Skeletal muscle satellite cell (primary cell): Measurements from ENCODE around the gene AKAP13.

ENCODE experiments used
- H3K27me3 ChIP-seq: 2 replicates; pipeline ENCODE4 v1.7.0; 2013; ENCODE audit warnings: low read length; ENCODE audit not compliant: control insufficient read depth, insufficient read depth
- H3K36me3 ChIP-seq: 2 replicates; pipeline ENCODE4 v1.7.0; 2013; ENCODE audit warnings: mild to moderate bottlenecking, control low read depth, low read length; ENCODE audit not compliant: insufficient read depth
- H3K4me1 ChIP-seq: 2 replicates; pipeline ENCODE4 v1.7.0; 2013; ENCODE audit warnings: low read length; ENCODE audit not compliant: control insufficient read depth, insufficient read depth
- H3K4me2 ChIP-seq: 2 replicates; pipeline ENCODE4 v1.7.0; 2013; ENCODE audit warnings: mild to moderate bottlenecking, low read length
- H3K4me3 ChIP-seq: 2 replicates; pipeline ENCODE4 v1.7.0; 2013; ENCODE audit warnings: low read length
- H3K9ac ChIP-seq: 2 replicates; pipeline ENCODE4 v1.7.0; 2013; ENCODE audit warnings: mild to moderate bottlenecking, low read depth, low read length, moderate library complexity
- H3K9me3 ChIP-seq: replicated peaks from 2 replicates; pipeline ENCODE4 v1.7.0; 2013; ENCODE audit warnings: mild to moderate bottlenecking, control low read depth, low read length

AKAP13 gene

DNA sequence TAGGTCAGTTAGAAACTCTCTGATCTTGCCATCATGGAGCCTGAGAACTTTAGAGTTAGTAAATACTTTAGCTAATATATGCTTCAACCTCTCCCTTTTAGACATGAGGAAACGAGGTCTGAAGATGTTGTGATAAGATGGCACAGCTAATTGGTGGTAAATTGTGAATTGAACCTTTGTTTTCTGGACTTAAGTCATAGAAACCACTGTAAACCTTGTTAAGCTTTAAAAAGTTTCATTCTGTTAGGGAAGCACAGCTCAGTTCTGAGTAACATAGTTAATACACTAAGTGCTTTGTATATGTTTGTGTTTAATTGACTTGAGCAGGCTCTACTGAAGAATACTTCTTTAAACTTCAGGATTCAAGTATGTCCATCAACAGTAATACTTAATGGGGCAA is 108.6 kb downstream of the AKAP13 start:
- H3K4me2 ChIP-seq, result no peak overlapping the region
- no peak overlapping the region for H3K9ac ChIP-seq
- peaks cover 5% of the 10 kb centered on the region for H3K4me1 ChIP-seq
- H3K9me3 ChIP-seq, result no peaks in the 10 kb centered on the region
- no peaks in the 10 kb centered on the region for H3K27me3 ChIP-seq
- H3K36me3 ChIP-seq, result no peaks in the 10 kb centered on the region
- H3K4me3 ChIP-seq, result no peak overlapping the region

DNA sequence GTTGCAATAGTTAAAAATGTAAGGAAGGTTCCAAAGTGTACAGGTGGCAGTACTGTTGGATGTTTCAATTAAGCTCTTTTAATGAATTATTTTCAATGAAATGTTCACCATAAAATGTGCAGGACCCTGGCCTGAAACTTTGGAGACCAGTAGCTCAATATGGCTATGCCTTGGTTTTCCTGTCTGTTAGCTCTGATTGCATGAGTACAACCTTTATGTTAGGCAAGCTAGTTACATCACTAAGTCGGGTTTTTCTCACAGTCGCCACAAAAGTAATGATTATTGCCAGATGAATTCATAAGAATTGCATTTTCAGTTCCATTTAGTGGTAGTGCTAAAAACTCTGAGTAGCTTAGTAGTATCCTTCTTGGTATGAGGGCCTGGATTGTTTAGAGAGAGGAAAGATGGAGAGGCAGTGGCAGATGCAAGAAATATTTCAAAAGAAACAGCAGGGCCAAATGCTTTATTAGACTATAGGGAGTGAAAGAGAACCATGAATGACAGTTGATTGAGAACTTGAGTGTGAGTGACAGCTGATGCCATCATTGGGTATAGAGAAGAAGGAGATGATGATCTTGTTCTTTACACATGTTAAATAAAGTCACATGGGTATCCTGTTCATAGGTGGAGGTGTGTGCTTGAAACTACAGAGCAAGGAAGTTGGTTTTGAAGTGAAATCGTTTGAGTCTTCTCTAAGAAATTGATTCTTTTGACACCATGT is 109.5 kb downstream of the AKAP13 start:
- peaks cover 14% of the 10 kb centered on the region for H3K4me1 ChIP-seq
- H3K36me3 ChIP-seq, result no peaks in the 10 kb centered on the region
- no peaks in the 10 kb centered on the region for H3K27me3 ChIP-seq
- H3K4me3 ChIP-seq, result no peak overlapping the region
- no peaks in the 10 kb centered on the region for H3K9me3 ChIP-seq
- no peak overlapping the region for H3K4me2 ChIP-seq
- no peak overlapping the region for H3K9ac ChIP-seq

DNA sequence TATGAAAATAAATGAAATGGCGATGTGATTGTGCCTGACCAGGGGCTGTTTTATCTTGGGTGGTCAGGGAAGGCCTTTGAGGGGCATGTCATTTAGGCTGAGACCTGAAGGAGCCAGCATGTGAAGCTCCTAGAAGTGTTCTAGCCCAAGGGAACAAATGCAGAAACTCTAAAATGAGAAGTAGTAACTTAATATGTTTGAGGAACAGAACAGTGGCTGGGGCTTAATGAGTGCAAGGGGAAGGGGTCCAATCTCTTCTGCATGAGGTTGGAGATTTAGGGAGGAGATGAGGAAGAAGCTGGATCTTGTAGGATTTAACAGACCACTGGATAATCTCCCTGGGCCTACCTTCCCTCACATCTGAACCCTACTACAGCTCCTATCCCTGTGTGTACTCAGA is 110.5 kb downstream of the AKAP13 start:
- no peak overlapping the region for H3K4me2 ChIP-seq
- no peaks in the 10 kb centered on the region for H3K9me3 ChIP-seq
- H3K36me3 ChIP-seq, result no peaks in the 10 kb centered on the region
- H3K4me1 ChIP-seq, result peaks cover 14% of the 10 kb centered on the region
- no peak overlapping the region for H3K4me3 ChIP-seq
- H3K9ac ChIP-seq, result no peak overlapping the region
- H3K27me3 ChIP-seq, result no peaks in the 10 kb centered on the region

DNA sequence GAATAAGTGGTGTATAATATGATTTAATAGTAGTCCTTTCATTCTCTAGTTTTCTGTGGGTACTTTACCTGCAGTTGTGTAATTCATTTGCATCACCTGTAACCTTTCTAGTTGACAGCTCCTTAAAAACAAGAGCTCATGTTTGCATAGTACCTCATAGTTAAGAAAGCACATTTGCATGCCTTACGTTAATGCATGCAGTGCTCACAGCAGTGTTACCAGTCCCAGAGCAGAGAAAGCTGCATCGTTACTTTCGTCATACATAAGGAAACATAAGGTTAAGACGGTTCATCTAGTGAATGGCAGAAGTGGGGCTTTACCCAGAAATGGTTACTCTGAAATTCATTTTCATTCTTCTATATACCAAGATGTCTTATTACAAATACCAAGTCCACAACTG is 111.3 kb downstream of the AKAP13 start:
- no peak overlapping the region for H3K4me2 ChIP-seq
- peaks cover 14% of the 10 kb centered on the region for H3K4me1 ChIP-seq
- no peaks in the 10 kb centered on the region for H3K27me3 ChIP-seq
- H3K4me3 ChIP-seq, result no peak overlapping the region
- no peaks in the 10 kb centered on the region for H3K9me3 ChIP-seq
- no peaks in the 10 kb centered on the region for H3K36me3 ChIP-seq
- H3K9ac ChIP-seq, result no peak overlapping the region

DNA sequence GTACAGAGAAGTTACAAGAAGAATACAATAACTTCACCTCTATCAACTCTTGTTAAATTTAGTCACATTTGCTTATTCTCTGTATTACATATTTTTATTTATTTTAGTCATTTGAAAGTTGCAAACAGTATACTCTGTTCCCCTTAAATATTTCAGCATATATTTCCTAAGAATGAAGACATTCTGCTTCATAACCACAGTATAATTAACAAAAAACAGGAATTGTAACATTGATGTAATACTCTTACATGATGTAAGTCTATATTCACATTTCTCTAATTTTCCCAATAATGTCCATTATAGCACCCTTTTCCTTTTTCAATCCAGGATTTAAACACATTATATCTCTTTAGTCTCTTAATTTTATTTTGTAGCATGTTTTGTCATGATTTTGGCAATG is 112.0 kb downstream of the AKAP13 start:
- no peaks in the 10 kb centered on the region for H3K27me3 ChIP-seq
- no peak overlapping the region for H3K9ac ChIP-seq
- no peak overlapping the region for H3K4me2 ChIP-seq

DNA sequence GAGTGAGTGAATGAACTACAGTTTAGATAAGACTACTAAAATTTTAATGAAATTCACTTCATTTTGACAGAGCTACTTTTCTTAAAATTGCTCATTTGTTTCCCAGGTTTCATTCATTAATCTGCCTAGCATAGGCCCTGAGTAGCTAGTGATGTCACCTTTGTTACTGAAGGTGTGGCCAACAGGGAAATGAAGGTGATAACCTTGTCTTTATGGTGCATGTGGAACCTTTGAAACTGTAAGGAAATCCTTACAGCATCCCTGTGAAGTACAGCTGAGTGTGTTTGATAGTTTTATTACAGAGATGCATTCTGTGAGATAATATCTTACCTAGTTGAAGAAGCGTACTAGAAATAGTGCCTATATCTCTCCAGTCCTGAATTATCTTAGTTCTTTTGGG is 112.9 kb downstream of the AKAP13 start:
- H3K9me3 ChIP-seq, result no peaks in the 10 kb centered on the region
- no peak overlapping the region for H3K4me2 ChIP-seq
- H3K4me1 ChIP-seq, result peaks cover 14% of the 10 kb centered on the region
- no peaks in the 10 kb centered on the region for H3K36me3 ChIP-seq
- H3K4me3 ChIP-seq, result no peak overlapping the region
- no peak overlapping the region for H3K9ac ChIP-seq
- H3K27me3 ChIP-seq, result no peaks in the 10 kb centered on the region

More for the DNA sequence above, 112.0 kb downstream of the AKAP13 start:
- Histone ChIP-seq H3K4me1 (peaks cover 14% of the 10 kb centered on the region), H3K4me3 (no peak overlapping the region), H3K9me3 (no peaks in the 10 kb centered on the region), H3K36me3 (no peaks in the 10 kb centered on the region)

DNA sequence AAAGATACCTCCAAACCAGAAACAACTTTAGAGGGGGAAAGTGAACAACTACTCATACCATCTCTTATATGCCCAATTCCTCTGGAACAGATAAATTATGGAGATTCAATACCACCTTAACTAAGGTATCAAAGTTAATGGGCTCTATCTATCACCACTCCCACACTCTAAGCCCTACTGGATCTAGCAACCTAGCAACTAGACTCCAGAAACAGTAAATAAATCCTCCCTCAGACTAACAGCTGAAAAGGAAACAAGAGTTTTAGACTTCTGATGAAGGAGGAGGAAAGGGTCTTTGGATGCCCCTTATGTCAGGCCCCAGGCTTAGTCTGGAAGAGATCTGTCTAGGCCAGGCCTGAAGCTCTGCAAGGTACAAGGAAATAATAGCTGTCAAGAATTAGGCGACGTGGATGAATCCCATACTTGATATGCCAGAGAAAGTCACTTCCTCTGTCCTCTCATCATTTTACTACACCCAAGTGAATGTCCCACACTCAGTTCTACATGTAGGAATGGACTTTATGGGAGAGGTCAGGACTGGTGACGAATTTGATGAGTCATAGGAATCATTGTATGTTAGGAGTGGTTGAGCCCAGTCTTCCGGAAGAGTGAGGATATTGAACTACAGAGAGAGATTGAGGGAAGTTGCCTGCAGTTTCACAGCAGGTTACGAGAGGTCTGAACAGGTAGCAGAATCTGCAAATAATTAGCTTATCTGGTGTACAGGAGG is 113.8 kb downstream of the AKAP13 start:
- H3K36me3 ChIP-seq, result no peaks in the 10 kb centered on the region
- no peaks in the 10 kb centered on the region for H3K27me3 ChIP-seq
- H3K4me3 ChIP-seq, result no peak overlapping the region
- H3K4me1 ChIP-seq, result peaks cover 18% of the 10 kb centered on the region
- peak overlapping the region; percentile 20 for H3K9ac ChIP-seq
- no peaks in the 10 kb centered on the region for H3K9me3 ChIP-seq
- H3K4me2 ChIP-seq, result peak overlapping the region; percentile 30

DNA sequence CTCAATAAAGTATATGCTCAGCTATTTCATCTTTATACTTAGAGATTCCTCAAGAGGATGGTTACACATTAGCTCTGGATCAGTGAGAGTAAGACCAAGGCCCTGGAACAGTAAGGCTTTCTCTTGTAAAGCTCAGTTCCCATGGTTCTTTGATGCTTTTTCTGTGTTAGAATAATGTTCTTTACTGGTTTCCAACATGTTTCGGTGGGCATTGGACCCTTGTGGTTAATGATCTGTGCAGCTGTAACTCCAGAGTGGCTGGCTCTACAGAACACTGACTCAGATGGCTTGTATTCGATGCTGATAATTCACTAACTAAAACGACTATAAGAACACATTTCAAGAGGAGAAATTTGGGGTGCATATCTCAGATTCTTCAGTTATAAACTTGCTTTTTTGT is 114.7 kb downstream of the AKAP13 start:
- H3K36me3 ChIP-seq, result no peaks in the 10 kb centered on the region
- H3K27me3 ChIP-seq, result no peaks in the 10 kb centered on the region
- H3K4me1 ChIP-seq, result peaks cover 27% of the 10 kb centered on the region
- H3K4me3 ChIP-seq, result no peak overlapping the region
- no peak overlapping the region for H3K4me2 ChIP-seq
- no peaks in the 10 kb centered on the region for H3K9me3 ChIP-seq
- H3K9ac ChIP-seq, result no peak overlapping the region

DNA sequence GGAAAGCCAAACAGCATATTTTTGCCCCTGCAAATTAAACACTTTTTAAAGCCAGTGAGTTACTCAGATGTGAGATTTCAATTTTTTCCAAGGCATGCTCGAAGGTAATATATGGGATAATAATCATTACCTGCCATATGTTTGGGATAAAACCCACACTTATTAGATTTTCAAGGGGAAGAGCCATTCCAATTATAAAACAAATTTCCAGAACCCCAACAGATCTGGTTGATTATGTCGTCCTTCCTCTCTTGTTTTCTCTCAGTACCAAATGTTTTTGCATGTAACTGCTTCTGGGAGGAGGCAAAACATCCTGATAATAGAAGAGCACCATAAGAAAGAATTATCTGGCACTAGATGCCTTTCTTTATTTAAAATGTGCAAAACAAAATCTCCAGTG is 115.1 kb downstream of the AKAP13 start:
- Histone ChIP-seq H3K4me1 (peaks cover 31% of the 10 kb centered on the region), H3K4me2 (no peak overlapping the region), H3K9ac (no peak overlapping the region), H3K27me3 (no peaks in the 10 kb centered on the region), H3K36me3 (no peaks in the 10 kb centered on the region), H3K4me3 (no peak overlapping the region), H3K9me3 (no peaks in the 10 kb centered on the region)

DNA sequence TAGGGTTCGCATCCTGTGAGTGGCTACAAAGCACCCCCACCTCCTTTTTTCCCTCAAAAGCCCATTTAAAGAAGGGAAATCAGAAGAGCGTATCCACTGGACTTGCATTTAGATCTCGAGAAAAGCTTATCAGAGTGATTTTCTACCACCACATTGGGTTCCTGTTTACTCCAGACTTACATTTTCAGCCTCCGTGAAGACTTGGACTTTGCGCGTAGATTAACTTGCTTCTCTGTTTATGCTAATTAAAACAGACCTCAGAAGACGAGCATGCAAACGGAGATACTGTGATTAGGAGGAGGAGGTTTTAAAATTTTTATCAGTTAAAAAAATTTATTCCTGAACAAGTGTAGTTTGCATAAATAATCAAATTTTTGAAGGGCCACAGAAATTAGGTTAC is 115.7 kb downstream of the AKAP13 start:
- H3K36me3 ChIP-seq, result no peaks in the 10 kb centered on the region
- H3K27me3 ChIP-seq, result no peaks in the 10 kb centered on the region
- H3K4me1 ChIP-seq, result peaks cover 37% of the 10 kb centered on the region
- no peak overlapping the region for H3K4me2 ChIP-seq
- no peak overlapping the region for H3K9ac ChIP-seq
- H3K9me3 ChIP-seq, result no peaks in the 10 kb centered on the region
- H3K4me3 ChIP-seq, result no peak overlapping the region

DNA sequence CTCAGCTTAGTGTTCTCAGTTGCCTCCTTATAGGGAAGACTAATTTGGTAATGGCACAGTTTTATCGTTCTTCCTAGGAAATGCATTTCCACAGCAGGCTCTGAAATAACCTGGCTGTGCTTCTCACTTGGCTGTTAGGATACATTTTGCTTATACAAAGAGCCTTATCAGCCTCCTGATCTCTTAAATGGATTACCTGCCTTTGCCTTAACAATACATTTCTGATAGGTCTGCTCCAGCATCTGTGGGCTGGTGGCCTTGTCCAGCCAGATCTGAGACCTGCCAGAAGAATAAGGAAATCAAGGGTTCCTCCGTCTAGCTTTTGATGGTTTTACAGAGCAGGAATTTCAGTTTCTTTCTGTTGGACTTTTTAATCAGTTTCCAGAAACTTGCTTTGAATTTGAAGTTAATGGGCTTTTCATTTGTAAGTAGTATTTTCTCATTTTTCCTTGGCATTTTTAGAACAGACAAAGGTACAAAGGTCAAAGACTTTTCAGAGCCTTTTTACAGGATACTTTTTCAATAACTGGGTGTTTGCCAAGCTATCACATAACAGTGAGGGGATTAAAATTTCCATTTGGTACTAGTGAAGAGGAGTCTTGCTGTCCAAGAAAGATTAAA is 116.3 kb downstream of the AKAP13 start:
- Histone ChIP-seq H3K4me2 (no peak overlapping the region), H3K36me3 (no peaks in the 10 kb centered on the region), H3K4me1 (peaks cover 39% of the 10 kb centered on the region), H3K9me3 (no peaks in the 10 kb centered on the region), H3K4me3 (no peak overlapping the region), H3K9ac (no peak overlapping the region), H3K27me3 (no peaks in the 10 kb centered on the region)
